Colonic mucosa (tissue), 4 donors: ENCODE measurements around the gene GARNL3. TPM values are rescaled to one million over a fixed set of nuclear protein-coding genes. Genes with fewer than 3 reads are reported as not detected.
A peak's percentile ranks its signal among the peaks of the same experiment; 100 is the strongest.

ENCODE experiments used
- DNase-seq: peaks from one replicate; pipeline ENCODE4 v3.0.0-alpha.2; 2020
- H3K27ac ChIP-seq: fragments of 200-600 bp; one replicate; pipeline ENCODE4 v1.8.0; 2021
- H3K27me3 ChIP-seq: fragments of 200-600 bp; one replicate; pipeline ENCODE4 v1.8.0; 2021
- H3K36me3 ChIP-seq: fragments of 200-600 bp; one replicate; pipeline ENCODE4 v1.8.0; 2021
- H3K4me1 ChIP-seq: fragments of 200-600 bp; one replicate; pipeline ENCODE4 v1.8.0; 2021; ENCODE audit warnings: mild to moderate bottlenecking
- H3K4me3 ChIP-seq: fragments of 200-600 bp; one replicate; pipeline ENCODE4 v1.8.0; 2021
- H3K9ac ChIP-seq, 2 donors: one replicate each; pipeline ENCODE4 v1.7.0; 2013; ENCODE audit warnings: control low read depth in 2 of 2, low read depth in 2 of 2, low read length in 2 of 2
- H3K9me3 ChIP-seq: fragments of 200-600 bp; one replicate; pipeline ENCODE4 v1.8.0; 2021
- intact Hi-C: fragments of 100-400 bp; cut with DNase I; formaldehyde crosslinking; loops from one replicate; pipeline ENCODE4 v1.14.1; 2022
- total RNA-seq, 2 donors: library from RNA; stranded (reverse); fragmentation: NEBNext Ultra II Directional in 1 of 2; extraction: Animal tissue kit (Norgen Biotek cat#: 25700) in 1 of 2; gene quantifications; one replicate each; pipeline ENCODE4 v1.2.1, GENCODE V29; 2021
- TF ChIP-seq, protein P1 (sequence below): fragments of 200-600 bp; IDR thresholded peaks from one replicate; pipeline ENCODE4 v1.8.0; 2022; ENCODE audit warnings: antibody characterized with exemption, mild to moderate bottlenecking
- donor health status: healthy.
- donor health status: DM: no; HTN: no; CAD: no.
- donor health status: DM: no; HTN: no; CAD: no.

Gene GARNL3
- total RNA-seq, 2 donors from 2014 or later = 4.1 to 5.1 TPM

- Histone ChIP-seq H3K4me3 (no peak overlapping the region), H3K9ac (peak overlapping the region in 1 of 2 donors; percentile 51), H3K9me3 (no peaks in the 10 kb centered on the region), H3K27ac (no peak overlapping the region), H3K27me3 (no peaks in the 10 kb centered on the region), H3K4me1 (peaks cover 3% of the 10 kb centered on the region), H3K36me3 (no peaks in the 10 kb centered on the region)
- TF ChIP-seq, protein P1, sequence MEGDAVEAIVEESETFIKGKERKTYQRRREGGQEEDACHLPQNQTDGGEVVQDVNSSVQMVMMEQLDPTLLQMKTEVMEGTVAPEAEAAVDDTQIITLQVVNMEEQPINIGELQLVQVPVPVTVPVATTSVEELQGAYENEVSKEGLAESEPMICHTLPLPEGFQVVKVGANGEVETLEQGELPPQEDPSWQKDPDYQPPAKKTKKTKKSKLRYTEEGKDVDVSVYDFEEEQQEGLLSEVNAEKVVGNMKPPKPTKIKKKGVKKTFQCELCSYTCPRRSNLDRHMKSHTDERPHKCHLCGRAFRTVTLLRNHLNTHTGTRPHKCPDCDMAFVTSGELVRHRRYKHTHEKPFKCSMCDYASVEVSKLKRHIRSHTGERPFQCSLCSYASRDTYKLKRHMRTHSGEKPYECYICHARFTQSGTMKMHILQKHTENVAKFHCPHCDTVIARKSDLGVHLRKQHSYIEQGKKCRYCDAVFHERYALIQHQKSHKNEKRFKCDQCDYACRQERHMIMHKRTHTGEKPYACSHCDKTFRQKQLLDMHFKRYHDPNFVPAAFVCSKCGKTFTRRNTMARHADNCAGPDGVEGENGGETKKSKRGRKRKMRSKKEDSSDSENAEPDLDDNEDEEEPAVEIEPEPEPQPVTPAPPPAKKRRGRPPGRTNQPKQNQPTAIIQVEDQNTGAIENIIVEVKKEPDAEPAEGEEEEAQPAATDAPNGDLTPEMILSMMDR = no peak
- intact Hi-C loops = loop anchor here (10.0 kb wide), 2 partner anchors 106 to 176 kb away; no protein-coding TSS in a partner anchor
- DNase-seq = no peak
Measured at GRCh38 chr9:127390563-127390962, 126.0 kb downstream of the GARNL3 start.

- intact Hi-C loops = loop anchor here (10.0 kb wide), 2 partner anchors 107 to 177 kb away; no protein-coding TSS in a partner anchor
- Histone ChIP-seq H3K27me3 (no peaks in the 10 kb centered on the region), H3K9me3 (no peaks in the 10 kb centered on the region), H3K4me1 (peaks cover 7% of the 10 kb centered on the region), H3K4me3 (no peak overlapping the region), H3K27ac (no peak overlapping the region), H3K9ac (no peak overlapping the region), H3K36me3 (no peaks in the 10 kb centered on the region)
- TF ChIP-seq, protein P1 = no peak
- no peak for DNase-seq
Measured at GRCh38 chr9:127392166-127392565, 127.6 kb downstream of the GARNL3 start.

- Histone ChIP-seq H3K4me1 (peaks cover 4% of the 10 kb centered on the region), H3K27ac (no peak overlapping the region)
Measured at GRCh38 chr9:127392976-127393375, 128.4 kb downstream of the GARNL3 start.

DNA sequence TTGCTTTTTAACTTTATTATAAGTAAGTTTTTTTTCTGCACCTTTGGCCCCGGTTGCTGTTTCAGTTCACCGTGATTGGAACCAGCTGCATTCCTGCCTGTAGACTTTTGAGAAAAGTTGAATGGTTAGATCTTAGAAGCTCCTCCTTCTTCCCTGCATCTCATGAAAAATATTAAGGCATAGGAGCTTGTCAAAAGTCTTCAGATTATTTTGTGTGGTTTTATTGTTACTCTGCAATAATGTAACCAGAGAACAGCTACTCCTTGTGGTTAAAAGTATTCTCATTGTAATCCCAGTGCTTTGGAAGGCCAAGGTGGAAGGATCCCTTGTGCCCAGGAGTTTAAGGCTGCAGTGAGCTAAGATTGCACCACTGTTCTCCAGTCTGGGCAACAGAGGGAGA is 129.1 kb downstream of the GARNL3 start:
- H3K27me3 ChIP-seq = no peaks in the 10 kb centered on the region
- no peaks in the 10 kb centered on the region for H3K9me3 ChIP-seq
- H3K4me1 ChIP-seq = peaks cover 4% of the 10 kb centered on the region
- TF ChIP-seq, protein P1 = no peak
- H3K36me3 ChIP-seq = no peaks in the 10 kb centered on the region
- H3K4me3 ChIP-seq = no peak overlapping the region
- no peak overlapping the region for H3K27ac ChIP-seq
- intact Hi-C loops = loop anchor here (10.0 kb wide), 2 partner anchors 109 to 179 kb away; no protein-coding TSS in a partner anchor
- H3K9ac ChIP-seq = no peak overlapping the region
- no peak for DNase-seq

More at GRCh38 chr9:127392976-127393375, 128.4 kb downstream of the GARNL3 start:
- DNase-seq = no peak
- TF ChIP-seq, protein P1 = no peak
- Histone ChIP-seq H3K4me3 (no peak overlapping the region), H3K9me3 (no peaks in the 10 kb centered on the region), H3K27me3 (no peaks in the 10 kb centered on the region), H3K9ac (no peak overlapping the region), H3K36me3 (no peaks in the 10 kb centered on the region)
- intact Hi-C loops = loop anchor here (10.0 kb wide), 2 partner anchors 108 to 178 kb away; no protein-coding TSS in a partner anchor

DNA sequence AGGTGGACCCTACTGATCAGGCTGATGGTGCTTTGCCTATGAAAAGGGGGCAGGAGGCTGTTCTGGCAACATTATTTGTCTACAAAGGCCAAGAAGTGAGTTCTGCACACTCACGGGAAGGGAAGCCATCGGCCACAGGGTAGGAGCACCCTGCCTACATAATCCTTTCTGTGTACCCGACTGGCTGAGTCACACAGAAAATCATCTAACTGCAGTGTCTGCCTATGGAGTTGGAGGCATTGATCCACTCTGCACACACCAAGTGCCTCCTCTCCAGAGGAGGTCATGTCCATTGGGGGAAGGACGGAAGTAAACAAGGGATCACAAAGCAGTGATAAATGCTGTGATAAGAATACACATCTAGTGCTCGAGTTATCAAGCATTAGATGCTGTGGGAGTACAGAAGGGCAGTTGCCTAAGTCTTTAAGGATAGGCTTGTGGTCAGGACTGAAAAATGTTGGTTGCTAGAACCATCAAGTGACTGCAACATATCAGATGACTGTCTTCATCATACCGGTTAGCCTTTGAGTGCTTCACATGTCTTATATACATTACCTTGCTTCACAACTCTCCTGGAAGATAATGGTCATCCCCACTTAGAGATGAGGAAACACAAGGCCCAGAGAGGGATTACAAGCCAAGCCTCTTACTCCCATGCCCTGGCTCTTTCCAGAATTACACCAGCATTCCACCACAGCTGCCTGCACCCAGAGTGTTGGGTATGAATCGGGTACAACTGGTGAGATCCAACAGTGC is 131.1 kb downstream of the GARNL3 start:
- peaks cover 4% of the 10 kb centered on the region for H3K4me1 ChIP-seq
- intact Hi-C loops = loop anchor here (5.0 to 10.0 kb wide), 3 partner anchors 52 to 181 kb away; no protein-coding TSS in a partner anchor
- TF ChIP-seq, protein P1 = no peak
- H3K4me3 ChIP-seq = peak overlapping the region; percentile 58
- DNase-seq = no peak
- no peak overlapping the region for H3K27ac ChIP-seq
- H3K36me3 ChIP-seq = no peaks in the 10 kb centered on the region
- peak overlapping the region; percentile 56 to 70 for H3K9ac ChIP-seq
- H3K27me3 ChIP-seq = no peaks in the 10 kb centered on the region
- no peaks in the 10 kb centered on the region for H3K9me3 ChIP-seq
